HG03175 (cell line): Measurements from ENCODE around the gene DNAH17.

Source experiments
- ATAC-seq: cut with Tn5 transposase; IDR thresholded peaks from one replicate; pipeline ENCODE4 v1.9.1; 2021; ENCODE audit warnings: mild to moderate bottlenecking, moderate library complexity; ENCODE audit not compliant: unreplicated experiment

Gene DNAH17

GRCh38 chr17:78458736-78459335 lies 118.4 kb downstream of the DNAH17 start:
- ATAC-seq, result no peak

- no peak for ATAC-seq
Measured at GRCh38 chr17:78458091-78458490, 119.1 kb downstream of the DNAH17 start.

DNA sequence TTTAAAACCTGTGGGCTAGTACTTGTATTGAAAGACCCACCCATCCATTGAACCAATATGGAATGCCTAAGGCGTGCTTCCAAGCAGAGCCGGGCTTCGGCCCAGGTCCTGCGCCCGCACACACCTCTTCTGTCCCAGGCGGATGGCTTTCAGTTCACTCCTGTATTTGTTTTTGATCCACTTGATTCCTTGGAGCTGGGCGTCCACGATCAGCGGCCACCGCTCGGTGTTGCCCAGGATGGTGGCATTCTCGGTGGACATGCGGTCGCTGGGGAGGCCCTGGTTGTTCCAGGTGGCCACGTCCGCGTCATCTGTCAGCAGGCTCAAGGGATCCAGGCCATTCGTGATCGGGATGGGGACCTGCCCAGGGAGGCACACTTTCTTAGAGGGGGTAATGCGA lies 122.8 kb downstream of the DNAH17 start:
- ATAC-seq, result no peak

DNA sequence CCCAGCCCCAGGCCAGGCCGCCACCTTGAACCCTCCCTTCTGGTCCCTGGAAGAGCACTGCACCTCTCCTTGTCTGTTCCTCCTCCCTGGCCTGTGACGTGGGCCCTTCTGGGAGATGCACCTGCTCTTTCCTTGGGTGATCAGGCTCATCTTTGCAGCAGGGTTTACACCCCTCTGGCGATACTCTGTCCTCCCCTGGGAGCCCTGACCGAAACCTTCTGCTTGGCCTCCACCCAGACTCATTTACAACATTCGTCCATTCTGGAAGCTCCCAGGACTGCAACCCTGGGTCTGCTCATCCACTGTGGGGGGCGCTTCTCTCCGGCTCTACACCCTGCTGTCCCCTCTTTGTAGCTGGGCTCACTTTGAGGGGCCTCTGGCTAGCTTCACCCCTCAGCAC lies 125.4 kb downstream of the DNAH17 start:
- ATAC-seq, result no peak

GRCh38 chr17:78450696-78451345 lies 126.4 kb downstream of the DNAH17 start:
- ATAC-seq, result no peak

- no peak for ATAC-seq
Measured at GRCh38 chr17:78449983-78450595, 127.1 kb downstream of the DNAH17 start.

DNA sequence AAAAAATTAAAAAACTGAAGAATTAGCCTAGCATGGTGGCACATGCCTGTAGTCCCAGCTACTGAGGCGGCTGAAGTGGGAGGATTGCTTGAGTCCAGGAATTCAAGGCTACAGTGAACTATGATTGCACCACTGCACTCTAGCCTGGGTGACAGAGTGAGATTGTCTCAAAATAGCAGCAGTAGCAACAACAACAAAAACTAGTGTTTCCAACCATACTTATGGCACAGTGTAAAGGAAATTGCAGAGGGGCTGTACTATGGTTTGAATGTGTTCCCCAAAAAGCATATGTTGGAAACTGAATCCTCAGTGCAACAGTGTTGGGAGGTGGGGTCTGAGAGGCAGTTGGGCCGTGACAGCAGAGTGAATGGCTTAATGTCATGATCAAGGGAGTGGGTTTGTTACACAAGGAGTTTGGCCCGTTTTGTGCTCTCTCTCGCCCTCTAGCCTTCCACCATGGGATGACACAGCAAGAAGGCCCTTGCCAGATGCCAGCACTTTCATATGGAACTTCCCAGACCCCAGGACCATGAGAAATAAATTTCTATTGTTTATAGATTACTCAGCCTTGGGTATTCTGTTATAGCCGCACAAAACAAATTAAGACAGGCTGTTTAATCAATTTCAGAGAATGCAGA lies 128.7 kb downstream of the DNAH17 start:
- no peak for ATAC-seq

GRCh38 chr17:78446833-78447232 lies 130.4 kb downstream of the DNAH17 start:
- no peak for ATAC-seq

DNA sequence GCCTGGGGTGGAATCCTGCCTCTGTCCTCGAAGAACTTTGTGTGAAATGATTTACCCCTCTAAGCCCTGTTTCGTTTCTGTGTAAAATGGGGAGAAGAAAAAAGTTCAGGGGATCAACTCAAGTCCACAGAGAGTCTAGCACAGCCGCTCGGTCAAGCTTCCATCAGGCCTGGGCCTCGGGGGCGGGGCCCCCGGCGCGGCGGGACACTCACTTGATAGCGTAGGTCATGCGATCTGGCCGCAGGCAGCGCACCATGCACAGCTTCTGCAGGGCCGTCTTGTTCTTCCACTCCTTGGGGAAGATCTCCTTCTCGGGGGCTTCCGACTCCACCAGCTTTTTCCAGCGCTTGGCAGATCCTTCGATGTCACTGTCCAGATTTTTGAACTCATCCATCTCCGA lies 132.8 kb downstream of the DNAH17 start:
- no peak for ATAC-seq

GRCh38 chr17:78442648-78443218 lies 134.5 kb downstream of the DNAH17 start:
- no peak for ATAC-seq

- ATAC-seq, result no peak
Measured at GRCh38 chr17:78441271-78441971, 135.8 kb downstream of the DNAH17 start.

DNA sequence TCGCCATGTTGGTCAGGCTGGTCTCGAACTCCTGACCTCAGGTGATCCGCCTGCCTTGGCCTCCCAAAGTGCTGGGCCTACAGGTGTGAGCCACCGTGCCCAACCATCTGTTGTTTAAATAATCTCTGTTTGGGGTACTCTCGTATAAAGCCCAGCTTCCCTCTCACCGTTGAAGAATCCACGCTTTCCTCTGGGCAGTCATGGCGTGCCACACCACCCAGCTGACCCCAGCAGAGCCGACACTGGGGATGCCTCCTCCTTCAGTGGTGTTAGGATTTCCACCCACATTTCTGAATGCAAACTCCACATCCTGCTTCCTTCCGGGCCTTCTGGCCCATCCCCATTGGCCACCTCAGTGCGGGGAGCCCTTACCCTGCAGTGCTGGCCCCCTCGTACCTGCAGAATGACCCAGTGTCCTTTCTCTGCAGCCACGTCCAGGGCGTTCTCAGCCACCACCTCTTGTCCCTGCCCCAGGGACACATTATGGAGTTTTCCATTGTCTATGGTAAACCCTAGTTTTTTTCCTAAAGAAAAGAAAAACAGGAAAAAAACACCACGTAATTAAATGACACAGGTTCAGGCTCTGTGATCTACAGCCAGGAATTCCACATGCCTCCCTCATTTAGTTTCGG lies 138.4 kb downstream of the DNAH17 start:
- ATAC-seq, result no peak

DNA sequence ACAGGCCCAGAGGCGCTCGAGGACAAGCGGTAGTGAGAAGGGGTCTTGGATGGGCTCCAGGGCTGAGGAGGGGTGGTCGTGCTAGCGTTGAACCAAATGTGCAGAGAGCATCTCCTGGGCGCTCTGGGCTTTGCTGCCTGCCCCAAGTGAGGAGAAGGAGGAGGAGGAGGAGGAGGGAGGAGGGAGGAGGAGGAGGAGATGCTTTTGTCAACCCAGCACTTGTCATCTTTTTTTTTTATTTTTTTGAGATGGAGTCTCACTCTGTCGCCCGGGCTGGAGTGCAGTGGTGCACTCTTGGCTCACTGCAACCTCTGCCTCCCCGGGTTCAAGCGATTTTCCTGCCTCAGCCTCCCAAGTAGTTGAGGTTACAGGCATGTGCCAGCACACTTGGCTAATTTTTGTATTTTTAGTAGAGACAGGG lies 138.9 kb downstream of the DNAH17 start:
- ATAC-seq, result no peak

GRCh38 chr17:78437508-78438169 lies 139.6 kb downstream of the DNAH17 start:
- no peak for ATAC-seq

- no peak for ATAC-seq
Measured at GRCh38 chr17:78435330-78436005, 141.7 kb downstream of the DNAH17 start.

DNA sequence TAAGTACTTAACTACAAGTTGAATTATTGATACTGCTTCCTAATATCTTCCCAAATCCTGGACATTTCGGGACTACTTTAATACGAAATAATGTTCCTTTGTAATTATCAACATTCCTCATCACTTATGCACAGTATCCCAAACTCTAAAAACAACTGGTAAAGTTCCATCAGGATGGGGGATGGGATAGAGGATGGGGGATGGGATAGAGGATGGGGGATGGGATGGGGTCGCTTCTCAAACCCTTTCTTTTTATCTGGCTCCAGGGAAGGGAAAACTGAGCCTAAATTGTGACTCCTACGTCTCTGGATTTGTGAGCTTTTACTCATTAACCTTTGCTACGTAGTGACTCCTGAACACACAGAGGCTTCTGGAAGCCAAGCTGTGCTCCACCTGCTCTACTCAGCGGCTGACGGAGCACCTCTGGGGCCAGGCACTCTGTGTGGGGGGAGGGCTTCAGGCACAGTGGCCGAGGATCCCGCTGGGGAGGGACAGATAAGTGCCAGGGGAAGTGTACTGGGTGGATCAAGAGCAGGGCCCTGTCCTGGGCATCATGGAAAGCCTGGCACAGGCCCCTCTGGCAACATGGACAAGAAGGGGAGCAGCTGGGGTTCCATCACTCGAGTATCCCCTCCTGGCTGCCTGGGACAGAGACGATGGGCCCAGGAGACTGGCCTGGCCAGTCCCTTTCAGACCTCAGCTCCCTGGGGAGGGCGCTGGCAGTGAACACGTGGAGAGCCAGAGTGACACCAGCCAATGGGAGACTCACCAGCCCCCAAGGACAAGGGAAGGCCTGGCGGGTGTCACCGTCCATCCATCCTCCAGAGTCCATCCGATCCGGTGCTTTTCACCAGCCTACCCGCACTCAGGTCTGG lies 142.5 kb downstream of the DNAH17 start:
- ATAC-seq, result no peak

- no peak for ATAC-seq
Measured at GRCh38 chr17:78433780-78434335, 143.3 kb downstream of the DNAH17 start.
